Astrocyte (in vitro differentiated cells and primary cell): ENCODE measurements around the gene PIGC.

Source experiments
- EZH2 ChIP-seq: IDR thresholded peaks from 2 replicates; pipeline ENCODE4 v1.6.1; 2012; ENCODE audit warnings: mild to moderate bottlenecking, low read length, inconsistent platforms; ENCODE audit not compliant: insufficient read depth
- TF ChIP-seq, protein P1 (sequence below): IDR thresholded peaks from 2 replicates; pipeline ENCODE4 v1.5.1; 2011; ENCODE audit warnings: low read depth, mild to moderate bottlenecking, inconsistent platforms, low read length, moderate library complexity; ENCODE audit not compliant: insufficient read depth

DNA sequence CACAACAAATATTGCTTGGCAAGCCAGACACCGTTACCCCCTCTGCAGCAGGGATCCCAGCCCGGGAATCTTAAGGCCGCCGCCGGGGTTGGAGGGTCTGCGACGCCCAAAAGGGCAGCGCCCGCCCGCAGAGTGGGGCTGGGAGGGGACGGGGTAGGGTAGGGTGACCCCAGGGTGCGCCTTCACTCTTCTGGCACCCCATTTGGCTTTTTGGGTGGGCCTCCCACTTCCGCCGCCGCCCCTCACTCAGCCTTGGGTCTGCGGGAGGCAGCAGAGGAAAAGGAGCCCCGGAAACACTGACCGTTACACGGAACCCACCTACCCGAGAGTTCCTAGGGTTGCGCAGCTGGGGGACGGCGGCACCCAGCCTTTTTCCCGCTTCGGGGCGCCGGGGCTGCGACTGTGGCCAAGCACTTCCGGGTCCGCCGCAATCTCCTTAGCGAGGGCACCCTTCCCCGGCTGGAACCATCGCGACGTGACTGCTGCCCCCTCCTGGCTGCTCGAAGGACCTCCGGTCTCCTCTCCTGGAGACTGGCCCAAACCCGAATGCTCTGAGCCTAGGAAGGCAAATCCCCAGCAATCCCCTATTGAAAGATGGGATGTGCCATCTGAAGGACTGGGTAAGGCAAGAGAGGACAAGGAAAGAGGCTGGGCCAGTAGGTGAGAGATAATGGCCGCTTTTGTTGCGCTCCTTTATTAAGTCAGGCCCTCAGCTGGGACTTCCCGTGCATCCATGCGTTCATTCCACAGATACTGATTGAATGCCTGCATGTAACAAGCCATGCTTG is at the start of gene PIGC:
- TF ChIP-seq, protein P1, sequence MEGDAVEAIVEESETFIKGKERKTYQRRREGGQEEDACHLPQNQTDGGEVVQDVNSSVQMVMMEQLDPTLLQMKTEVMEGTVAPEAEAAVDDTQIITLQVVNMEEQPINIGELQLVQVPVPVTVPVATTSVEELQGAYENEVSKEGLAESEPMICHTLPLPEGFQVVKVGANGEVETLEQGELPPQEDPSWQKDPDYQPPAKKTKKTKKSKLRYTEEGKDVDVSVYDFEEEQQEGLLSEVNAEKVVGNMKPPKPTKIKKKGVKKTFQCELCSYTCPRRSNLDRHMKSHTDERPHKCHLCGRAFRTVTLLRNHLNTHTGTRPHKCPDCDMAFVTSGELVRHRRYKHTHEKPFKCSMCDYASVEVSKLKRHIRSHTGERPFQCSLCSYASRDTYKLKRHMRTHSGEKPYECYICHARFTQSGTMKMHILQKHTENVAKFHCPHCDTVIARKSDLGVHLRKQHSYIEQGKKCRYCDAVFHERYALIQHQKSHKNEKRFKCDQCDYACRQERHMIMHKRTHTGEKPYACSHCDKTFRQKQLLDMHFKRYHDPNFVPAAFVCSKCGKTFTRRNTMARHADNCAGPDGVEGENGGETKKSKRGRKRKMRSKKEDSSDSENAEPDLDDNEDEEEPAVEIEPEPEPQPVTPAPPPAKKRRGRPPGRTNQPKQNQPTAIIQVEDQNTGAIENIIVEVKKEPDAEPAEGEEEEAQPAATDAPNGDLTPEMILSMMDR: peak; percentile 68
- no peak for TF ChIP-seq EZH2
